ENCODE measurements around the gene GARNL3.

Gene GARNL3

GRCh38 chr9:127258606-127259471, 5.7 kb upstream of the GARNL3 start:
- Histone ChIP-seq H3K4me3 (ENCODE audit: low read depth, low read length) (no peak overlapping the region), H3K27me3 (ENCODE audit: control insufficient read depth, insufficient read depth, low read length) (no peaks in the 10 kb centered on the region), H3K9ac (no peak overlapping the region), H3K9me3 (ENCODE audit: control insufficient read depth, low read length) (no peaks in the 10 kb centered on the region), H3K4me2 (ENCODE audit: low read length) (no peak overlapping the region), H3K36me3 (ENCODE audit: control insufficient read depth, insufficient read depth, low read length) (no peaks in the 10 kb centered on the region), H2AFZ (no peak overlapping the region), H3K79me2 (no peaks in the 10 kb centered on the region), H3K27ac (no peak overlapping the region), H3K4me1 (peaks cover 16% of the 10 kb centered on the region)
- no peak for TF ChIP-seq CTCF (IDR thresholded peaks at IDR 0.05)

GRCh38 chr9:127262602-127263001, 2.0 kb upstream of the GARNL3 start:
- Histone ChIP-seq H3K4me1 (peaks cover 26% of the 10 kb centered on the region), H3K9ac (no peak overlapping the region), H3K4me2 (ENCODE audit: low read length) (no peak overlapping the region), H3K27me3 (ENCODE audit: control insufficient read depth, insufficient read depth, low read length) (no peaks in the 10 kb centered on the region), H2AFZ (no peak overlapping the region), H3K4me3 (ENCODE audit: low read depth, low read length) (no peak overlapping the region), H3K27ac (peak overlapping the region; percentile 98), H3K79me2 (no peaks in the 10 kb centered on the region), H3K36me3 (ENCODE audit: control insufficient read depth, insufficient read depth, low read length) (no peaks in the 10 kb centered on the region), H3K9me3 (ENCODE audit: control insufficient read depth, low read length) (no peaks in the 10 kb centered on the region)
- TF ChIP-seq CTCF (IDR thresholded peaks at IDR 0.05), result no peak

- H3K27me3 ChIP-seq (ENCODE audit: control insufficient read depth, insufficient read depth, low read length), result no peaks in the 10 kb centered on the region
- no peak overlapping the region for H3K4me3 ChIP-seq (ENCODE audit: low read depth, low read length)
- no peak for TF ChIP-seq CTCF (IDR thresholded peaks at IDR 0.05)
- H3K9ac ChIP-seq, result no peak overlapping the region
- peak overlapping the region; percentile 48 for H2AFZ ChIP-seq
- H3K79me2 ChIP-seq, result no peaks in the 10 kb centered on the region
- peak overlapping the region; percentile 98 for H3K27ac ChIP-seq
- H3K4me2 ChIP-seq (ENCODE audit: low read length), result peak overlapping the region; percentile 8
- H3K4me1 ChIP-seq, result peaks cover 30% of the 10 kb centered on the region
- H3K36me3 ChIP-seq (ENCODE audit: control insufficient read depth, insufficient read depth, low read length), result no peaks in the 10 kb centered on the region
- H3K9me3 ChIP-seq (ENCODE audit: control insufficient read depth, low read length), result no peaks in the 10 kb centered on the region
Observed at GRCh38 chr9:127263237-127263636, 1.3 kb upstream of the GARNL3 start.

- H3K4me3 ChIP-seq (ENCODE audit: low read depth, low read length), result no peak overlapping the region
- H3K27ac ChIP-seq, result peak overlapping the region; percentile 98
- H3K4me1 ChIP-seq, result peaks cover 30% of the 10 kb centered on the region
- H3K36me3 ChIP-seq (ENCODE audit: control insufficient read depth, insufficient read depth, low read length), result no peaks in the 10 kb centered on the region
- no peaks in the 10 kb centered on the region for H3K9me3 ChIP-seq (ENCODE audit: control insufficient read depth, low read length)
- H3K27me3 ChIP-seq (ENCODE audit: control insufficient read depth, insufficient read depth, low read length), result no peaks in the 10 kb centered on the region
- H3K79me2 ChIP-seq, result no peaks in the 10 kb centered on the region
- no peak overlapping the region for H3K9ac ChIP-seq
- peak overlapping the region; percentile 8 for H3K4me2 ChIP-seq (ENCODE audit: low read length)
- TF ChIP-seq CTCF (IDR thresholded peaks at IDR 0.05), result no peak
- H2AFZ ChIP-seq, result no peak overlapping the region
Observed at GRCh38 chr9:127263664-127264063, 910 bp upstream of the GARNL3 start.

Data from parathyroid adenoma (tissue), 2 donors.